Fibroblast of villous mesenchyme (primary cell): ENCODE results near the gene F12. TPM values are rescaled to one million over a fixed set of nuclear protein-coding genes. Genes with fewer than 3 reads are reported as not detected.

ENCODE experiments used
- DNase-seq: peaks from one replicate; pipeline ENCODE4 v3.0.0-alpha.2; 2010; ENCODE audit warnings: low read depth
- H3K4me3 ChIP-seq: 2 replicates; pipeline ENCODE4 v1.5.1; 2011; ENCODE audit warnings: low read depth, mild to moderate bottlenecking, low read length
- CTCF ChIP-seq: IDR thresholded peaks from 2 replicates; pipeline ENCODE4 v1.5.1; 2012; ENCODE audit warnings: low read depth, mild to moderate bottlenecking, low read length; ENCODE audit not compliant: insufficient read depth
- total RNA-seq: library from RNA; depleted of rRNA; stranded (reverse); fragments of >200 nt; gene quantifications from 2 replicates; pipeline ENCODE4 v1.2.3, GENCODE V29; 2012

Gene F12
- total RNA-seq, 1 donor: 0.43 TPM

DNA sequence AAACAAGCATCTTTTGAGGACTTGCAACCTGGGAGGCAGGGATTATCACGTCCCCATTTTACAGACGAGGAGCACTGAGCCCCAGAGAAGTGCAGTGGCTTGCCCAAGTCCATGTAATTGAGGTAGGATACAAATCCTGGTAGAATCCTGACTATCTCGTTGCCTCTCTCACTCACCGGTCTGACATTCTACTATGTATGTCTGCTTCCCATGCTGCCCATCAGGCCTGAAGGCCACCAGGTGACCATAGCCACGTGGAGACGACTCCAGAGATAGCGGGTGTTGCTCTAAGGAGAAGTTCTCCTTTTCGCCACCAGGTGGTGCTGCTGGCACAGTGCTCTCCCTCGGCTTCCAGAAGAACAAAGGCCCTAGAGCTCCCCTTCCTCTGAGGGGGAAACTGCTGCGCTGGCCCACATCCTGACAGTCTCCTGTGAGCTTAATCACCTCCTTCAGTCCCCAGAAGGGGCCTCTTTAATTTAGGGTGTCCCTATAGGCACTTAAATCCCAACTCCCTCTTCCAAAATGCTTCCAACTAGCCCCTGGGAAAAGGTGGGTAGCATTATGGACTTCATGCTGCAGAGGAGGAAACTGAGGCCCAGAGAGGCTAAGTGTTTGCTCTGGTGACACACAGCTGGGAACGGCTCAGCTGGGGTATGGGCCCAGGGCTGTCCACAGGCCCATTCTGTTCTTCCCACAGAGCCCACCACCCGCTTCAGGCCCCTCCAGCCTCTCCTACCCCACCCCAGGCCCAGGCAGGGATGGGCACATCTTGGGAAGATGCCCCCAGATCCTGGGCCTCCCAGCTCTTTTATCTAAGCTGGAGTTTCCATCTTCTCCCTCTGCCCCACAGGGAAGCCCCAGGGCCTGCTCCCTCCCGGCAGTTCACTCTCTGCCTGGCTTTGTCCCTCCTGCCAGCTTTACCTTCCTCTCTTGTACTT is 18.7 kb downstream of the F12 start:
- no peak overlapping the region for H3K4me3 ChIP-seq
- DNase-seq: peak; percentile 87
- peak; percentile 97 for TF ChIP-seq CTCF

DNA sequence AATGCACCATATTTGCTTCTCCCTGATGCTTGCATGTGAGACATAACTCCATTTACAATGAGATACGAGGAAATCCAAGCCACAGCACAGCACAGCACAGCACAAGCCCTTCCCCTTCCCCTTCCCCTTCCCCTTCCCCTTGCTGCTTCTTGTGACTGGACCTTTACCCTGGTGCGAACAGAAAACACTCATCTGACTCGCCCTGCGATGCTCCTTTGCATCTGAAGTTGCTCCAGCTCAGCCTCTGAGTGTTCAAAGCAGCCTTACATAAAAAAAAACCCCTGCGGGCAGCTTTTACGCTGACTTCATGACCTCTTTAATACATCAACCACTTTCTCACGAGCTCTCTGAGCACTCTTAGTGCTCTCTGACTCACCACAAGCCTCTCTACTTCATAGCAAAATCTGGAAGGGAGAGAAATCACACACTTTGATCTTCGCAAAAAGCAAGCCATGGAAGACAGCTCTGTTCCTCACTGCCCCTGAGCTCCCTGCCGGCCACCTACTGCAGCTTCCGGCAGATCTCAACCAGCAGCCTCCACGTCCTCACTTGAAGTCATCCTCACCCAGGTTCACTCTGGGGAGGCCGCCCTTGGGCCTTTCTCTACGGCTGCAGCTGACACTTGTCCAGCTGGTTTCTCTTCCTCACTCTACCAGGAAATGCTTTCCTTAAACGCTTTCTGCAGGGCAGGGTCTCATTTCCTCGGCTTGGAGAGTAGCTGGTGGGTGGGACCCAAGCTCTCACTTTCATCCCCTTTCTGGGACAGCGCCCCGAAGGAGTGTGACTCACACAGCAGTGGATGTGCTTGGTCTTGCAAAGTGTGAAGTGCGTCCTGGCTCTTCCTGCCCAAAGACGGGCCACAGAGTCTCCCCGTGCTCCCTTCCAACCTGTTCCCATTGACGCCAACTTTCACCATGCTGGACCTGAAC is 19.9 kb downstream of the F12 start:
- peak; percentile 96 for DNase-seq
- H3K4me3 ChIP-seq: no peak overlapping the region
- peak; percentile 2 for TF ChIP-seq CTCF

DNA sequence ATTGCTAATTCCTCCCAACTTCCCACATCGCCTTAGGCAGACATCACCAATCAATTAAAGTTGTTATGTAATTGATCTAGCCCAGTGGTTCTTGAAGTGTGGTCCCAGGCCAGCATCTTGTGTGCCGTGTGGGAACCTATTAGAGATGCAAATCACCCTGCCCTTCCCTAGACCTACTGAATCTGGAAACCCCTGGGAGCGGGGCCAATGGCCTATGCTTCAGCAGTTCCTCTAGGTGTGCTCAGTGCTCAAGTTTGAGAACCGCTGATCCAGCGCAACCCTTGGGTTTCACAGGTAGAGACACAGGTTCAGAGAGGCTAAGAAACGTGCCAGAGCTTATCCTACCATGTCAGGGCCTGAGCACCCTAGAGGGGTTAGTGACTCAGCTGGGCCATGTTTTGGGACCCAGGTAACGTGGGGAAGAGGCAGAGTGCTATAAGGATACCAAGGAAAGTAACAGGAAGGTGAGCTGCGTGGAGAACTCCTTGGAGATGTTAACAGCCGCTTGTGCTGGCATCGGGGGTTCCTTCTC is 20.8 kb downstream of the F12 start:
- DNase-seq: no peak
- TF ChIP-seq CTCF: no peak
- H3K4me3 ChIP-seq: no peak overlapping the region

GRCh38 chr5:177387405-177387804 is 22.0 kb downstream of the F12 start:
- DNase-seq: no peak
- TF ChIP-seq CTCF: no peak
- H3K4me3 ChIP-seq: no peak overlapping the region

- no peak for TF ChIP-seq CTCF
- H3K4me3 ChIP-seq: no peak overlapping the region
- DNase-seq: no peak
Observed at GRCh38 chr5:177386542-177386941, 22.8 kb downstream of the F12 start.

DNA sequence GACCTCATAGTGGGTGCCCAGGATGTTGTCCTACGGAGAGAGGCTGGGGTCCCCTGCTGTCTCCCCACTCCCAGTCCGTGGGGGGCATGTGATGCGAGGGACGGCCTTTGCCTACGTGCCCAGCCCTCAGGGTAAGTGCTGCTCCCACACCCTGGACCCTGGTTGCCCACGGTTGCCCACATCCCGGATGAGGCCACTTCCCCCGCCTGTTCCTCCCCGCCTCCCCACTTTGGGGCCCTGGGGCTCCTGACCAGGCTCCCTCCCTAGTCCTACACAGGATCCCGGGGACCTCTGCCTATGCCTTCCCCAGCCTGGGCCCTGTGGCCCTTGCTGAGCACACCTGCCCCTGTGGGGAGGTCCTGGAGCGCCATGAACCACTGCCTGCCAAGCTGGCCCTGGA is 23.6 kb downstream of the F12 start:
- TF ChIP-seq CTCF: no peak

More for the DNA sequence above, 23.6 kb downstream of the F12 start:
- H3K4me3 ChIP-seq: no peak overlapping the region
- no peak for DNase-seq
